Testis (tissue), 2 donors: ENCODE results near the gene ASXL3.

Source experiments
- POLR2A ChIP-seq: fragments of 450-650 bp; IDR thresholded peaks from one replicate; pipeline ENCODE4 v1.6.1; 2017; ENCODE audit warnings: antibody characterized with exemption, mild to moderate bottlenecking, moderate library complexity
- TF ChIP-seq, protein P1 (sequence below), 3 experiments: fragments of 450-650 bp in 2 of 3; fragments of 200-600 bp in 1 of 3; sonication (generic) in 1 of 3; IDR thresholded peaks; one replicate each; pipeline ENCODE4 v1.5.1; 2016 to 2019; ENCODE audit warnings: antibody characterized with exemption in 3 of 3, mild to moderate bottlenecking in 2 of 3, moderate library complexity in 1 of 3

DNA sequence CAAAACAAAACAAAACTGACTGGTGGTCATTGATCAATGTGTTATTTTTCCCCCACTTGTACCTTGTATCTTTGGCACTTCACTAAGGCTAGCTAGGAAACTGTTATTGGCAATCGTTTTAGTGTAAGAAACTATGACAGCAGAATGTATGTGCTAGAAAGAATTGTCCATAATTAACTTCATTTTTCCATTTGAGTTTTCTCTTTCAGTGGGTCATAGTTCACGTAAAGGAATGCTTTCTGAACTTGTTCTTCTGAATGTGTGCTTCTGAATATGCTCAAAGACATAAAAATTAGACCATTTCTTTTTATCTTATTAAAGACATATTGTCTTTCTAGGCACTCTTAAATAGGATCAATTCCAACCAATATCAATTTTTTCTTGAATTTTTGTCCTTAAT is 132.2 kb downstream of the ASXL3 start:
- TF ChIP-seq, protein P1, sequence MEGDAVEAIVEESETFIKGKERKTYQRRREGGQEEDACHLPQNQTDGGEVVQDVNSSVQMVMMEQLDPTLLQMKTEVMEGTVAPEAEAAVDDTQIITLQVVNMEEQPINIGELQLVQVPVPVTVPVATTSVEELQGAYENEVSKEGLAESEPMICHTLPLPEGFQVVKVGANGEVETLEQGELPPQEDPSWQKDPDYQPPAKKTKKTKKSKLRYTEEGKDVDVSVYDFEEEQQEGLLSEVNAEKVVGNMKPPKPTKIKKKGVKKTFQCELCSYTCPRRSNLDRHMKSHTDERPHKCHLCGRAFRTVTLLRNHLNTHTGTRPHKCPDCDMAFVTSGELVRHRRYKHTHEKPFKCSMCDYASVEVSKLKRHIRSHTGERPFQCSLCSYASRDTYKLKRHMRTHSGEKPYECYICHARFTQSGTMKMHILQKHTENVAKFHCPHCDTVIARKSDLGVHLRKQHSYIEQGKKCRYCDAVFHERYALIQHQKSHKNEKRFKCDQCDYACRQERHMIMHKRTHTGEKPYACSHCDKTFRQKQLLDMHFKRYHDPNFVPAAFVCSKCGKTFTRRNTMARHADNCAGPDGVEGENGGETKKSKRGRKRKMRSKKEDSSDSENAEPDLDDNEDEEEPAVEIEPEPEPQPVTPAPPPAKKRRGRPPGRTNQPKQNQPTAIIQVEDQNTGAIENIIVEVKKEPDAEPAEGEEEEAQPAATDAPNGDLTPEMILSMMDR (IDR thresholded peaks at IDR 0.05) = no peak
- no peak for TF ChIP-seq POLR2A
